Measurements from ENCODE around the gene MON1B. TPM values are rescaled to one million over a fixed set of nuclear protein-coding genes. Genes with fewer than 3 reads are reported as not detected.
"Not testable (repeated sequence)": the region's sequence is repeated elsewhere in the genome, so short reads cannot be mapped to it uniquely, and the experiment has no call there.

MON1B gene
- 10 to 100 TPM; 58.0 to 63.4 TPM for total RNA-seq

DNA sequence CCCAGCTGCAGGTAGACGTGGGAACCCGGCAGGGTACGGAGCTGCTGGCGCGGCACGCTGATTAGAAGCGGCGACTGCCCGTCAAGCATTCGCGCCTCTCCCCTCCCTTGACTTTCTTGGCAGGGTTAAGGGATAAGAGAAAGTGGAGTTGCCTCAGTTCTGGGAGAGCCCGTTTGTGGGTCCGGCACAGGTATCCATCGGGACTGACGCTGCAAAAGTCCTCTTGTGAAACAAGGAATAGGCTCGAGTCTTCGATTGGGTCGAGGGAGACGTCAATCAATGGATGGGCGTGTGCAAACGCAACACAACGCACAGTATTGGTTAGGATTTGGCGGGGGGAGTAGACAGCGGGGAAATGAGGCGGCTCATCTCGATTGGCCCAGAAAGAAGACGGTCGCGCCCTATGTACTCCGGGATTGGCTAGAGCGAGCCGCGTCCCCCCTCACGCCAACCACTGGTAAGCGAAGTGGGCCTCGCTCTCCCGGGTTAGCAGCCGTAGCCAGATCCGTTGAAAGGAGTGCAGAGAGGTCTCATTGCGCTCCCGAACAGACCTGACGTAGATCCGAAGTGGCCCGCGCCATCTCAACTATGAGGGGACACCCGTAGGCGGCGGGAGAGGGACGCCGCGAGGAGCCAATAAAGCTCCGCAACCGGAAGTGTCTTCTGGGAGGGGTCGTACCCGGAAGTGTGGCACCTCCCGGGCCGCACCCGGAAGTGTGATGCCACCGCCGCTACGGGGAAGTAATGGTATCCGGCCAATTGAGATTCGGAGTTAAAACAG lies at the start of gene MON1B:
Gene MON1B (plus strand): TSS at position 713 of the 781 bp plus-strand sequence. CDS start 296 bp downstream, outside the sequence.
- CTCF ChIA-PET: interaction anchor here (0.7 kb wide), 2 partner anchors 1123 to 1626 kb away, joined by 3 read pairs; no protein-coding TSS in a partner anchor
- ATAC-seq (peak; percentile 99), DNase-seq (peak; percentile 96)
- H3K4me1 Mint-ChIP-seq: peaks cover 29% of the 10 kb centered on the region
- H3K27me3 Mint-ChIP-seq: peaks cover 2% of the 10 kb centered on the region
- peak within 1 kb of the TSS; percentile 99 for H3K4me3 Mint-ChIP-seq
- intact Hi-C loops (cut with DNase I, micrococcal nuclease): loop anchor here (1.0 to 5.0 kb wide), 14 partner anchors 22 to 1757 kb away; partner anchors contain the start of genes NUDT7 (in 2 of the 2), ADAT1 (in 1 of the 2), CFDP1 (in 1 of the 2) and GABARAPL2 (in 1 of the 2)
- peak within 1 kb of the TSS; percentile 98 for H3K27ac Mint-ChIP-seq
- peaks cover 43% of the 10 kb centered on the region for H3K36me3 Mint-ChIP-seq (ENCODE audit: low read depth)
- POLR2A ChIA-PET: interaction anchor here (0.6 to 1.6 kb wide), 3 partner anchors 22 to 1567 kb away, joined by 3 to 5 read pairs (median 4); partner anchors contain the start of genes ADAT1, KARS1 and TERF2IP
- H3K9me3 Mint-ChIP-seq (ENCODE audit: low read depth): no peaks in the 10 kb centered on the region

DNA sequence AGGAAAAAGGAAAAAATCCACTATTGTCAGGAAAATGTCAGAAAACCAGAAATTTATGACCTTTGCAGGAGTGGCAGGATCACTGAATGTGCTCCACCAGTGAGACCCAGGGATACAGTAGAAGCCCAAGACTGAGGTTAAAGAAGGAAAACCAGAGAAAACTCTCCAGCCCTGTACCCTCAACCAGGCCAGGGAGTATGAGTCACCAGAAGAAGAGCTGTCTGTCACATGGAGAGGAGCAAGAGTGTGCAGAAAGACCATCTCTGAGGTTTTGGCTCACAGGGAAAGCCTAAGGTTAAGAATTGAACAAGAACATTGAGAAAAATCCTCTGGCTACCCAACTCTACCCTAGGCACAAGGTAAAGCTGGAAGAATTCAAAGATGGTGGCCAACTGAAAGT lies 47.6 kb upstream of the MON1B start:
- ATAC-seq (no peak), DNase-seq (no peak)
- peaks cover 10% of the 10 kb centered on the region for H3K9me3 Mint-ChIP-seq (ENCODE audit: low read depth)
- no peak overlapping the region for H3K27ac Mint-ChIP-seq
- intact Hi-C loops (cut with DNase I, micrococcal nuclease): no loop called here
- H3K4me3 Mint-ChIP-seq: no peak overlapping the region
- H3K4me1 Mint-ChIP-seq: no peaks in the 10 kb centered on the region
- POLR2A ChIA-PET: no interaction called here
- CTCF ChIA-PET: interaction anchor here (0.5 to 1.5 kb wide), 2 partner anchors 17 to 28 kb away, joined by 3 to 5 read pairs; no protein-coding TSS in a partner anchor
- H3K36me3 Mint-ChIP-seq (ENCODE audit: low read depth): no peaks in the 10 kb centered on the region
- H3K27me3 Mint-ChIP-seq: peaks cover 10% of the 10 kb centered on the region

DNA sequence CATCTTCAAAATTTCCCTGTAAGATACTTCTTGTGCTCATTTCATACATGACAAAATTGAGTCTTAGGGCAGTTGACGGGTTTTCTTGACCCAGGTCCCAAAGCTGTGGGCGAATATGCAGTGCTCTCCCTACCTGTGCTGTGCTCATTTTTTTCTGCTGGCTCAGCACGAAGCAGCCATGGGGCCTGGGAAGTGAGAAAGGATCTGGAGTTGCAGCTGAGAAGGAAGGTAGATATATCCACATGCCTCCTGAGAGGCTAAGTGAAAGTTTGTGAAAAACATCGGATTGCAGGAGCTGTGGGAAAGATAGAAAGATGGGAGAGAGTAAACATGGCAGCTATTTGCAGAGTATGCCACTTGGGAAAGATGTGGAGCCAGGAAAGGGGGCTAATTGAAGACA lies 42.9 kb upstream of the MON1B start:
- H3K4me3 Mint-ChIP-seq: no peak overlapping the region
- peaks cover 10% of the 10 kb centered on the region for H3K27me3 Mint-ChIP-seq
- H3K4me1 Mint-ChIP-seq: no peaks in the 10 kb centered on the region
- peaks cover 10% of the 10 kb centered on the region for H3K9me3 Mint-ChIP-seq (ENCODE audit: low read depth)
- CTCF ChIA-PET: interaction anchor here (0.7 kb wide), 1 partner anchor 282 kb away, joined by 4 read pairs; no protein-coding TSS in a partner anchor
- no peak overlapping the region for H3K27ac Mint-ChIP-seq
- H3K36me3 Mint-ChIP-seq (ENCODE audit: low read depth): no peaks in the 10 kb centered on the region
- no peak for ATAC-seq
- POLR2A ChIA-PET: no interaction called here
- intact Hi-C loops (cut with DNase I, micrococcal nuclease): no loop called here
- no peak for DNase-seq

- ATAC-seq (no peak), DNase-seq (no peak)
- ChIA-PET CTCF (interaction anchor here (4.8 kb wide), 1 partner anchor 13 kb away, joined by 16 read pairs; no protein-coding TSS in a partner anchor), POLR2A (no interaction called here)
- Mint-ChIP-seq H3K4me3 (no peak overlapping the region), H3K36me3 (ENCODE audit: low read depth) (no peaks in the 10 kb centered on the region), H3K4me1 (no peaks in the 10 kb centered on the region), H3K9me3 (ENCODE audit: low read depth) (no peaks in the 10 kb centered on the region), H3K27me3 (peaks cover 12% of the 10 kb centered on the region), H3K27ac (no peak overlapping the region)
- intact Hi-C loops (cut with DNase I, micrococcal nuclease): no loop called here
These were observed 33.5 kb upstream of the MON1B start for GRCh38 chr16:77157346-77158058.

DNA sequence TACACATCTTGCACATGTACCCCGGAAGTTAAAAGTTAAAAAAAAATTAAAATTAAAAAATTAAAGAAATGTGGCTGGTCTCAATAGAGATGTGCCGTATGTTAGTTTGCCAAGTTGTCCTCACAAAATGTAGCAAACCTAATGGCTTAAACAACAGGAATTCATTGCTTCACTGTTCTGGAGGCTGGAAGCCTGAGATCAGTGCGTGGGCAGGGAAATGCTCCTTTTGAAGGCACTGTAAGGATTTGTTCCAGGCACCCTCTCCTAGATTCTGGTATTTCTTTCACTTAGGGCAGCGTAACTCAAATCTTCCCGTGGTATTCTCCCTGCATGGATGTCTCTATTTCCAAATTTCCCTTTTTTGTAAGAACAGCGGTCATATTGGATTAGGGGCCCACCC lies 32.7 kb upstream of the MON1B start:
- ChIA-PET POLR2A (no interaction called here), CTCF (no interaction called here)
- no peaks in the 10 kb centered on the region for H3K4me1 Mint-ChIP-seq
- no peaks in the 10 kb centered on the region for H3K36me3 Mint-ChIP-seq (ENCODE audit: low read depth)
- no peak overlapping the region for H3K27ac Mint-ChIP-seq
- ATAC-seq (no peak), DNase-seq (no peak)
- no peak overlapping the region for H3K4me3 Mint-ChIP-seq
- peaks cover 15% of the 10 kb centered on the region for H3K27me3 Mint-ChIP-seq
- intact Hi-C loops (cut with DNase I, micrococcal nuclease): no loop called here
- no peaks in the 10 kb centered on the region for H3K9me3 Mint-ChIP-seq (ENCODE audit: low read depth)

DNA sequence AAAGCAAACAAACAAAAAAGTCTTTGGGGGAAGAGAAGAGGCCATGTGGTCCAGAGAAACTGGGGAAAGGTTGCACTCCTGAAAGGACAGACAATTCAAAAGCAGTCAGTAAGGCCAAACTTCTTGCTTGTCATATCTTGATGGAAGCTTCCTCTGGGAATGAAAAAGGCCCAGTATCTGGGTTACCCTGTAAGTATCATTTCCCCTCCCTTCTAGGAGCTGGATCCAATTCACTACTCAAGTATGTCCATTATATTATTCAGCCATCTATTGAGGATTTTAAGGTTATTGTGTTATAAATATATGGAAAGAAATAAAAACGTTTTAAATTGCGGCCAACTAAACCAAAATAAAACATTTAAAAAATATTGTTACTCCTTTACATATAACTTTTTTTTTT lies 26.0 kb upstream of the MON1B start:
- no peaks in the 10 kb centered on the region for H3K36me3 Mint-ChIP-seq (ENCODE audit: low read depth)
- H3K4me1 Mint-ChIP-seq: no peaks in the 10 kb centered on the region
- ChIA-PET CTCF (interaction anchor here (1.3 kb wide), 1 partner anchor 29 kb away, joined by 4 read pairs; no protein-coding TSS in a partner anchor), POLR2A (no interaction called here)
- H3K27ac Mint-ChIP-seq: no peak overlapping the region
- ATAC-seq (no peak), DNase-seq (no peak)
- H3K27me3 Mint-ChIP-seq: peaks cover 21% of the 10 kb centered on the region
- H3K9me3 Mint-ChIP-seq (ENCODE audit: low read depth): no peaks in the 10 kb centered on the region
- intact Hi-C loops (cut with DNase I, micrococcal nuclease): no loop called here
- H3K4me3 Mint-ChIP-seq: no peak overlapping the region

GRCh38 chr16:77165536-77166236 lies 25.3 kb upstream of the MON1B start:
- intact Hi-C loops (cut with DNase I, micrococcal nuclease); H3K4me3 Mint-ChIP-seq; POLR2A ChIA-PET; H3K27ac Mint-ChIP-seq; H3K9me3 Mint-ChIP-seq (ENCODE audit: low read depth); H3K4me1 Mint-ChIP-seq; H3K36me3 Mint-ChIP-seq (ENCODE audit: low read depth); DNase-seq; ATAC-seq: not testable (repeated sequence)
- CTCF ChIA-PET: interaction anchor here (1.3 kb wide), 1 partner anchor 29 kb away, joined by 4 read pairs; no protein-coding TSS in a partner anchor
- H3K27me3 Mint-ChIP-seq: peaks cover 28% of the 10 kb centered on the region

GRCh38 chr16:77166726-77167125 lies 24.3 kb upstream of the MON1B start:
- ChIA-PET POLR2A (no interaction called here), CTCF (no interaction called here)
- intact Hi-C loops (cut with DNase I, micrococcal nuclease): no loop called here
- no peaks in the 10 kb centered on the region for H3K36me3 Mint-ChIP-seq (ENCODE audit: low read depth)
- H3K4me3 Mint-ChIP-seq: no peak overlapping the region
- DNase-seq: no peak
- no peak for ATAC-seq
- no peak overlapping the region for H3K27ac Mint-ChIP-seq
- peaks cover 30% of the 10 kb centered on the region for H3K27me3 Mint-ChIP-seq
- H3K4me1 Mint-ChIP-seq: no peaks in the 10 kb centered on the region
- no peaks in the 10 kb centered on the region for H3K9me3 Mint-ChIP-seq (ENCODE audit: low read depth)

GRCh38 chr16:77168901-77169300 lies 22.1 kb upstream of the MON1B start:
- CTCF ChIA-PET: interaction anchor here (0.7 to 4.0 kb wide), 3 partner anchors 8 to 817 kb away, joined by 3 to 21 read pairs (median 15); no protein-coding TSS in a partner anchor
- no peak for ATAC-seq
- Mint-ChIP-seq H3K4me1 (no peaks in the 10 kb centered on the region), H3K27me3 (peaks cover 32% of the 10 kb centered on the region), H3K27ac (no peak overlapping the region), H3K4me3 (no peak overlapping the region), H3K9me3 (ENCODE audit: low read depth) (no peaks in the 10 kb centered on the region), H3K36me3 (ENCODE audit: low read depth) (no peaks in the 10 kb centered on the region)
- POLR2A ChIA-PET: no interaction called here
- intact Hi-C loops (cut with DNase I, micrococcal nuclease): no loop called here
- no peak for DNase-seq

GRCh38 chr16:77169650-77170236 lies 21.2 kb upstream of the MON1B start:
- H3K27ac Mint-ChIP-seq: no peak overlapping the region
- H3K36me3 Mint-ChIP-seq (ENCODE audit: low read depth): no peaks in the 10 kb centered on the region
- ATAC-seq: peak; percentile 80
- CTCF ChIA-PET: interaction anchor here (0.7 to 4.0 kb wide), 16 partner anchors 9 to 1962 kb away, joined by 3 to 30 read pairs (median 4); partner anchors contain the start of gene ADAT1
- POLR2A ChIA-PET: no interaction called here
- H3K27me3 Mint-ChIP-seq: peaks cover 36% of the 10 kb centered on the region
- H3K9me3 Mint-ChIP-seq (ENCODE audit: low read depth): no peaks in the 10 kb centered on the region
- no peak overlapping the region for H3K4me3 Mint-ChIP-seq
- intact Hi-C loops (cut with DNase I, micrococcal nuclease): loop anchor here in 1 of 2 experiments (2.0 to 10.0 kb wide), 3 partner anchors 125 to 891 kb away; no protein-coding TSS in a partner anchor
- H3K4me1 Mint-ChIP-seq: no peaks in the 10 kb centered on the region
- DNase-seq: peak; percentile 78

All from activated CD4-positive, alpha-beta T cell treated with anti-CD3 and anti-CD28 coated beads for 36 hours (primary cell).